H54 (cell line): ENCODE results near the gene CTNNBL1.

ENCODE experiments used
- DNase-seq: peaks from one replicate; pipeline ENCODE4 v3.0.0; 2011; ENCODE audit warnings: low spot score, mixed read lengths; ENCODE audit not compliant: insufficient read length
- FAIRE-seq: peaks from 3 replicates; lab custom pipeline; 2011; peaks lifted over from hg19 to GRCh38; lab: Jason Lieb, UNC
- POLR2A ChIP-seq: IDR thresholded peaks from 2 replicates; pipeline ENCODE4 v1.6.1; 2011; ENCODE audit warnings: low read depth, mild to moderate bottlenecking, low read length

The CTNNBL1 gene

DNA sequence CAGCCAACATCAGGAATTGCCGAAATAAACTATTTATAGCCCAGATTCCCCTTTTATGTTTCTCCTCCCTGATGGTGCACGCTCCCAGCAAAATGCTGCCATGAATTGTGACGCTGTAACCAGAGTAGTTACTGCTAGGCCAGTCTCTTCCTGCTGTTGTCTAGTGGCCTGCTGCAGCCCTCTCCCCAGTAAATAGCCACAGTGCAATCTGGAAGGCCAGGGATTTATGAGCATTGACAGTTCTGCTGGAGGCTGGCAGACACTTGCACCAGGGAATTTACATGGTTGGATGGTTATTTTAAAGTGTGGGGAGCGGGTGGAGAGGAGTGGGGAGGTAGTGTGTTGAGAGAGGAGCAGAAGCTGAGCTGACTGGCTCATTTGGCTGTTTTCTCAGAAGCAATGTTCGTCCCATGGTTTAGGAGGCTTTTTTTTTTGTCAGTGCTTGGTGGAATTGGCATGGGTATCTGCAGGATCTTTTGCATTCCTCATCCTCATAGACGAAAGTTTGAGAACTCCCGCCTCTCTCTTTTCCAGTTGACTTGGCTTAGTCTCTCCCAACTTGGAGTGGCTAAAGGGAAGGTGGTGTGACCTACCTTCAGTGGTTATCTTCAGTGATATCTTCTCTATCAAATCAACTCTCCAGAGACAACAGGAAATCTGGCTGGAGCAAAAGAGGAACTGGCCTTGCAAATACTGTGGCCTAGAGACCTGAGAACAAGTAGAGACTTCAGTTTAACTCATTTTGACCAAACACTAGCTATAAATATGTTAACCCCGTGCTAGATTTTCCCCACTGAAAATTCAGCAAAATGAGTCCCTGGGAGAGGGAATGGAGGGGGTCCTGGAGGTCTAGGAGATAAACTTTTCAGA is 109.8 kb downstream of the CTNNBL1 start:
- DNase-seq (no peak), FAIRE-seq (no peak)
- no peak for TF ChIP-seq POLR2A

GRCh38 chr20:37804584-37805566 is 111.0 kb downstream of the CTNNBL1 start:
- no peak for FAIRE-seq
- no peak for DNase-seq
- TF ChIP-seq POLR2A, result no peak

GRCh38 chr20:37807471-37808232 is 113.8 kb downstream of the CTNNBL1 start:
- no peak for TF ChIP-seq POLR2A
- no peak for DNase-seq
- FAIRE-seq, result no peak

- TF ChIP-seq POLR2A, result no peak
- FAIRE-seq (no peak), DNase-seq (no peak)
Measured at GRCh38 chr20:37808233-37809070, 114.6 kb downstream of the CTNNBL1 start.

DNA sequence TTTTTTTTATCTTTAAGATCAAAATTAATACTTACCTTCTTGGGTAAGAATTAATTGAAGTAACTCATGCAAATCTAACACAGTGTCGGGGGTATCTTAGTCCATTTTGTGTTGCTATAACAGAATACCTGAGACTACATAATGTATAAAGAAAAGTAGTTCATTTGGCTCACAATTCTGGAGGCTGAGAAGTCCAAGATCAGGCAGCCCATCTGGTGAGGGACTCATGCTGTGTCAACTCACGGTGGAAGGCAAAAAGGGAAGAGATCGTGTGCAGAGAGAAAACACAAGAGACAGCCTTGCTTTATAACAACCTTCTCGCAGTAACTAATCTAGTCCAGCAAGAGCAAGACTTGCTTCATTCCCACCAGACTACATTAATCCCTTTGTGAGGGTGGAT is 116.2 kb downstream of the CTNNBL1 start:
- TF ChIP-seq POLR2A, result no peak
- FAIRE-seq (no peak), DNase-seq (no peak)

GRCh38 chr20:37816003-37816402 is 122.2 kb downstream of the CTNNBL1 start:
- DNase-seq (no peak), FAIRE-seq (no peak)
- no peak for TF ChIP-seq POLR2A

DNA sequence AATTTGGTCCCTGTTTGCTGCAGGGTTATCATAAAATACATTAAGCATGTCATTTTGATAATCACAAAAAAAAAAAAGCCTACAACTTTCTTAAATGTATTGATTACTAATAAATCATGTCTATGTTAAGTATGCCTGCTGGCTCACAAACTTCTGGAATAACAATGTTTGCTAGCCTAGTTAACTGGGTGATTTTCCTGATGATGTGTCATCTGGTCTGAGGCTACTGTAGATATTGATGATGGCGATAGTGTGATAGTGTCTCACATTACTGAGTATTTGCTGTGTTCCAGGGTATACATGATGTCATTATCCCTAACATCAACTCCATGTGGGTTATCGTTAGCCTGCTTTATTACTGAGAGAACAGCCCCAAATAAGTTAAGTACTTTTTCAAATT is 122.9 kb downstream of the CTNNBL1 start:
- FAIRE-seq (no peak), DNase-seq (no peak)
- TF ChIP-seq POLR2A, result no peak

- TF ChIP-seq POLR2A, result no peak
- FAIRE-seq, result no peak
- DNase-seq, result no peak
Measured at GRCh38 chr20:37821696-37822095, 127.9 kb downstream of the CTNNBL1 start.

DNA sequence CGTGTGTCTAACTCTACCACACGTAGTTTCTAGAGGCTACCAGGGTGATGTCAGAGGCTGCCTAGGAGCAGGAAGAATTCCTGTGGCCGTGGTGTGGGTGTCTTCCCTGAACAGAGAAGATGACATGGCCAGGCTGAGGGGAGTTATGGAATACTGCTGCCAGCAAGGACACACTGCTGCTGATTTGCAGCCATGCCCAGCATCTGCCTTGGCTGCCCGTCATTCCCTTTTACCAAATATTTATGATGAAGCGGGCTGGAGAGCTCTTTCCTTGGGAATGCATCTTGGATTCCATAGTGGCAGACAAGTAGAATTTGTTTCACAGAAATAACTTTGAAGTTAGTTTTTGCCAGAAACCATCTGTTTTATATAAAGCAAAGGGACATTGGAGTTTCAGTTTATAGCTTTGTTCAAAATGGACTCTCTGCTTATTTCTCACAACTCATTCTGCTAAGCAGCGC is 128.3 kb downstream of the CTNNBL1 start:
- FAIRE-seq, result no peak
- no peak for TF ChIP-seq POLR2A

DNA sequence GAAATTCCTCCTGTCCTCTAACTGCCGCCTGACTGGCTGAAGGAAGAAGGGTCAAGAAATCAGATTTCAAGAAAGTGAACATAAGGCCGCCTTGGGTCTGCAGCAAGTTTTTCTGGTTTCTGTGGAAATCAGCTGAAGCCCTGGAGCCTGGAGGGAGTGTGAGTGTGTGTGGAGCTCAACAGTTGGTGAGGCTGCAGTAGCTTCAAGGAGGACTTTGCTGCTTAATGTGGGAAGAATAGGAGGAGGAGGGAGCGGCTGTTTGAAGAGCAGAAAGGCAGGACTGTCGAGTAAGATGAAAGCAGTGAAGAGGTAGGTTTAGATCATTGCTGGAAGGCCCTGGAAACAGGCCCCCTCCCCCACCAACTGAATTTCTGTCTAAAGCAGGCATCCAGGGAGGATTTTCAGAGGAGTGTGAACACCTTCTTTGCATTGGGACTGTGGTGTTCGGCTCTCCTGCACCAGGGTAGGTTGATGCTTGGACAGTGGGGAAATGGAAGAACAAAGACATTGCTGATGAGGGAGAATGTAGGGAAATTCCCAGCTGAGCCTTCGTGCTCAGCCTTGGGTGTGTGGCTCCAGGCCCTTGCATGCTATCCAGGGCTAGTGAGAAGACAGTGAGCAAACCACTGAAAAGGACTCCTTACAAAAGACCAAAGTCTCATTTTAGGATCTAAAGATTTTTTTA is 129.6 kb downstream of the CTNNBL1 start:
- TF ChIP-seq POLR2A, result no peak
- FAIRE-seq, result no peak
- no peak for DNase-seq

More for the DNA sequence above, 128.3 kb downstream of the CTNNBL1 start:
- DNase-seq, result peak; percentile 44

GRCh38 chr20:37827605-37828004 is 133.8 kb downstream of the CTNNBL1 start:
- FAIRE-seq (no peak), DNase-seq (no peak)
- no peak for TF ChIP-seq POLR2A

GRCh38 chr20:37828684-37829083 is 134.9 kb downstream of the CTNNBL1 start:
- no peak for FAIRE-seq
- DNase-seq, result no peak

DNA sequence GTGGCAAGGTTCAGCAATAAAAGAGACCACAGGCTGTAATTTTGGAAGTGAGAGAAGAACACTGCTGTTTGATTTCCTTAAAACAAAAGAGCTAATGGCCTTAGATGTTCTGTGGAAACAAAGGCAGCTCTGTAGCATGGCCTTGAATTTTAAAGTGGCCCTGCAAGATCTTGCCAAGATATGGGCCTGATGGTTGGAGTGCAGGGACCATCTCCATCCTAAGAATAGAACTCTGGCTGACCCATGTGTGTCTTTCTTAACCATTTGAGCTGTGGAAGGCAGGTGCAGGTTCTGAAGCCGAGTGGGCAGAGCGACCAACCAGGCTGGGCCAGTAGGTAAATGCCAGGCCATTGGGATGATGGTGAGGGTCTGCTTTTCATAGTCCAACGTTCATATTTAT is 135.3 kb downstream of the CTNNBL1 start:
- DNase-seq, result no peak
- TF ChIP-seq POLR2A, result no peak
- FAIRE-seq, result no peak

More at GRCh38 chr20:37828684-37829083, 134.9 kb downstream of the CTNNBL1 start:
- no peak for TF ChIP-seq POLR2A
